ENCODE measurements around the gene MAP7. TPM values are rescaled to one million over a fixed set of nuclear protein-coding genes. Genes with fewer than 3 reads are reported as not detected.

The MAP7 gene
- total and polyA plus RNA-seq, 7 experiments from 2014 or later = 0.13 to 1.1 (median 0.17) TPM

DNA sequence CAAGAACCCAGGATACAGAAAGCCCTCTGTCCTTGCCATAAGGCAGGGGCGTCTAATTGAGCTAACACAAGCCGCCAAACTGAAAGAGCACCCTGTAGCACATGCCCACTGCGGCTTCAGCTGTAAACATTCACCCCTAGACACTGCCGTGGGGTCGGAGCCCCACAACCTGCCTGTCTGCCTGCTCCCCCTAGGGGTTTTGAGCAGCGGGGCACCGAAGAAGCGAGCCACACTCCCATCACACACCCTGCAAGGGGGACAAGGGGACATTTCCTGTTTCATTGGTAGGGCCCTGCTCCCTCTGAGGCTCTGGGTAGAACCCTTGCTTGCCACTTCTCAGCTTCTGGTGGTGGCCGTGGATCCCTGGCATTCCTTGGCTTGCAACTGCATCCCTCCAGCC, 215.4 kb downstream of the MAP7 start:
- H3K36me3 Mint-ChIP-seq = no peaks in the 10 kb centered on the region
- H3K4me1 Mint-ChIP-seq = no peaks in the 10 kb centered on the region
- intact Hi-C loops (cut with micrococcal nuclease) = no loop called here
- ChIA-PET POLR2A (no interaction called here), CTCF (interaction anchor here (0.6 kb wide), 1 partner anchor 9 kb away, joined by 5 read pairs; no protein-coding TSS in a partner anchor)
- H3K27me3 ChIP-seq (ENCODE audit: control insufficient read depth in 2 of 2, insufficient read depth in 2 of 2, low read length in 2 of 2) = no peaks in the 10 kb centered on the region
- no peak overlapping the region for H3K4me3 ChIP-seq (ENCODE audit: low read length)
- H3K27me3 Mint-ChIP-seq = peaks cover 0 to 3% (median 0%) of the 10 kb centered on the region in 5 donors
- ATAC-seq = no peak
- H3K27ac Mint-ChIP-seq = no peak overlapping the region
- H3K9me3 ChIP-seq (ENCODE audit: control insufficient read depth in 2 of 3, low read length in 3 of 3) = no peaks in the 10 kb centered on the region
- DNase-seq = no peak
- H3K36me3 ChIP-seq (ENCODE audit: control insufficient read depth in 2 of 3, insufficient read depth in 3 of 3, low read length in 3 of 3) = no peaks in the 10 kb centered on the region
- no peaks in the 10 kb centered on the region for H3K9me3 Mint-ChIP-seq
- no peak overlapping the region for H3K4me3 Mint-ChIP-seq
- H3K27ac ChIP-seq (ENCODE audit: low read depth, low read length) = no peak overlapping the region
- no peaks in the 10 kb centered on the region for H3K4me1 ChIP-seq (ENCODE audit: control insufficient read depth in 2 of 2, insufficient read depth in 2 of 2, low read length in 2 of 2)

DNA sequence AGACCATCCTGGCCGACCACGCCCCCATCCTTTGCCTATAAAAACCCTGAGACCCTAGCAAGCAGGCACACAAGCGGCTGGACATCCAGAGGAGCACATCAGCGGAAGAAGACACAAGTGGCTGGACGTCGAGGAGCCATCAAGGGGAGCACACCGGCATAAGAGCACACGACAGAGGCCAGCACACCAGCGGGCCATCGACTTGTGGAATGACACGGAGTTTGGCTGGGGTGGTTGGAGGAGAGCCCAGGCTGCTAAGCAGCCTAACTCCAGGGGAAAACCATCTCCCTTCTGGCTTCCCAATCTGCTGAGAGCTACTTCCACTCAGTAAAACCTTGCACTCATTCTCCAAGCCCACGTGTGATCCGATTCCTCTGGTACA, 215.8 kb downstream of the MAP7 start:
- Mint-ChIP-seq H3K27ac (no peak overlapping the region), H3K27me3 (peaks cover 0 to 3% (median 0%) of the 10 kb centered on the region in 5 donors), H3K9me3 (no peaks in the 10 kb centered on the region), H3K4me1 (no peaks in the 10 kb centered on the region), H3K36me3 (no peaks in the 10 kb centered on the region), H3K4me3 (no peak overlapping the region)
- DNase-seq (no peak), ATAC-seq (no peak)
- no peak overlapping the region for H3K4me3 ChIP-seq (ENCODE audit: low read length)
- ChIA-PET CTCF (interaction anchor here (0.6 kb wide), 1 partner anchor 9 kb away, joined by 5 read pairs; no protein-coding TSS in a partner anchor), POLR2A (no interaction called here)
- no peaks in the 10 kb centered on the region for H3K27me3 ChIP-seq (ENCODE audit: control insufficient read depth in 2 of 2, insufficient read depth in 2 of 2, low read length in 2 of 2)
- no peaks in the 10 kb centered on the region for H3K9me3 ChIP-seq (ENCODE audit: control insufficient read depth in 2 of 3, low read length in 3 of 3)
- H3K4me1 ChIP-seq (ENCODE audit: control insufficient read depth in 2 of 2, insufficient read depth in 2 of 2, low read length in 2 of 2) = no peaks in the 10 kb centered on the region
- no peaks in the 10 kb centered on the region for H3K36me3 ChIP-seq (ENCODE audit: control insufficient read depth in 2 of 3, insufficient read depth in 3 of 3, low read length in 3 of 3)
- intact Hi-C loops (cut with micrococcal nuclease) = no loop called here
- no peak overlapping the region for H3K27ac ChIP-seq (ENCODE audit: low read depth, low read length)

DNA sequence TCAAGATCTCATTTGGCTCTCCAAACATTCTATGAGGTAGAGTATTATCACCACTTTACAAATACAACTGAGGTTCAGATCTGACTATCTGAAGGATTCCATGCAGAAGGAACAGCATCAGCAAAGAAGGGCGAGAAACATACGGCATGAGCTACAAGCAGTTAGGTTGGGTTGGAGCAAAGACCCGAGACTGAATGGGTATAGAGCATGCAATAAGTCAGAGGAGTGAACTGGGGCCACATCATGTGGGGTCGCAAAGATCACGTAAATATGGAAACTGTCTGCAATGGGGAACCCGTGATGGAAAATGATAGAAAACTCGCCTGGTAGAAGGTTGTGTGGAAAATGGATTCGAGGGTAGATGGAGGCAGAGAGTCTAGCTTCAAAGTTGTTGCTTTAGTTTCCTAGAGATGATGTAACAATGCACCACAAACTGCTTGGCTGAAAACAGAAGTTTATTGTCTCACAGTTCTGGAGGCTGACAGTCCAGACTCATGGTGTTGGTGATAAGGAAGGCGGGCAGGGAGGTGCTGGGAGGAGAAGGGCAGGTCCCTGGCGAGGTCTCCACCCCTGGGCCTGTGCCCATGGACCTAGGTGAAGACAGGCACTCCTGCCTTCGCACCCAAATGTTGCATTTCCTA, 216.3 kb downstream of the MAP7 start:
- Mint-ChIP-seq H3K27ac (no peak overlapping the region), H3K27me3 (peaks cover 0 to 3% (median 0%) of the 10 kb centered on the region in 5 donors), H3K4me1 (no peaks in the 10 kb centered on the region), H3K36me3 (no peaks in the 10 kb centered on the region), H3K9me3 (no peaks in the 10 kb centered on the region), H3K4me3 (no peak overlapping the region)
- Histone ChIP-seq H3K36me3 (ENCODE audit: control insufficient read depth in 2 of 3, insufficient read depth in 3 of 3, low read length in 3 of 3) (no peaks in the 10 kb centered on the region), H3K4me3 (ENCODE audit: low read length) (no peak overlapping the region), H3K27me3 (ENCODE audit: control insufficient read depth in 2 of 2, insufficient read depth in 2 of 2, low read length in 2 of 2) (no peaks in the 10 kb centered on the region), H3K4me1 (ENCODE audit: control insufficient read depth in 2 of 2, insufficient read depth in 2 of 2, low read length in 2 of 2) (no peaks in the 10 kb centered on the region), H3K9me3 (ENCODE audit: control insufficient read depth in 2 of 3, low read length in 3 of 3) (no peaks in the 10 kb centered on the region), H3K27ac (ENCODE audit: low read depth, low read length) (no peak overlapping the region)
- intact Hi-C loops (cut with micrococcal nuclease) = no loop called here
- CTCF ChIA-PET = no interaction called here
- POLR2A ChIA-PET = no interaction called here
- no peak for DNase-seq
- ATAC-seq = no peak

DNA sequence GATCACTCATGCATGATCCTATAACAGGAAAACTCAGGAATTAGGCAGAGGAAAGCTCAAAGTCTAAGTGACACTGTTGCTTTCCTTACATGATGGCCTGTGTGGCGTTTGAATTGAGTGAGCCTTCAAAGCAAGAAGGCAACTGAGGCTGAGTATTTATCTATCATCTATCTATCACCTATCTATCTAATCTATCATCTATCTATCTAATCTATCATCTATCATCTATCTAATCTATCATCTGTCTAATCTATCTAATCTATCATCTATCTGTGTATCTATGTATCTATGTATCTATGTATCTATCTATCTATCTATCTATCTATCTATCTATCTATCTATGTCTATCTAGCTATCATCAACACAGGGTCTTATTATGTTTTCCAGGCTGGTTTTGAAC, 218.8 kb downstream of the MAP7 start:
- H3K9me3 Mint-ChIP-seq = no peaks in the 10 kb centered on the region
- no peak for ATAC-seq
- Histone ChIP-seq H3K9me3 (ENCODE audit: control insufficient read depth in 2 of 3, low read length in 3 of 3) (no peaks in the 10 kb centered on the region), H3K4me1 (ENCODE audit: control insufficient read depth in 2 of 2, insufficient read depth in 2 of 2, low read length in 2 of 2) (no peaks in the 10 kb centered on the region), H3K27ac (ENCODE audit: low read depth, low read length) (no peak overlapping the region), H3K4me3 (ENCODE audit: low read length) (no peak overlapping the region), H3K36me3 (ENCODE audit: control insufficient read depth in 2 of 3, insufficient read depth in 3 of 3, low read length in 3 of 3) (no peaks in the 10 kb centered on the region), H3K27me3 (ENCODE audit: control insufficient read depth in 2 of 2, insufficient read depth in 2 of 2, low read length in 2 of 2) (no peaks in the 10 kb centered on the region)
- H3K4me1 Mint-ChIP-seq = no peaks in the 10 kb centered on the region
- H3K27ac Mint-ChIP-seq = no peak overlapping the region
- H3K27me3 Mint-ChIP-seq = no peaks in the 10 kb centered on the region
- no peaks in the 10 kb centered on the region for H3K36me3 Mint-ChIP-seq
- intact Hi-C loops (cut with micrococcal nuclease) = no loop called here
- ChIA-PET CTCF (interaction anchor here (1.2 to 1.4 kb wide), 2 partner anchors 14 kb away, joined by 3 to 4 read pairs; no protein-coding TSS in a partner anchor), POLR2A (no interaction called here)
- no peak overlapping the region for H3K4me3 Mint-ChIP-seq
- DNase-seq = no peak

DNA sequence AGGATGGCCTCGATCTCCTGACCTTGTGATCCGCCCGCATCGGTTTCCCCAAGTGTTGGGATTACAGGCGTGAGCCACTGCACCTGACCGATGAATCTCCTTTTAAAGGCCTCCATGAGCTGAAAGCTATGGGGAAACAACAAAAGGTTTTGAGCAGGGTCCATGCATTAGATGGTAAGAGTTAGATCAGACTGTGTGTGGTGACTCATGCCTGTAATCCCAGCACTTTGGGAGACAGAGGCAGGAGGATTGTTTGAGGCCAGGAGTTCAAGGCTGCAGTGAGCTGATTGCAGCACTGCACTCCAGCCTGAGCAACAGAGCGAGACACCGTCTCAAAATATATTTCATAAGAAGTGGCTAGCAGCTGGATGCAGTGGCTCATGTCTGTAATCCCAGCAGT, 219.6 kb downstream of the MAP7 start:
- ATAC-seq (no peak), DNase-seq (no peak)
- ChIA-PET POLR2A (no interaction called here), CTCF (interaction anchor here (1.4 kb wide), 1 partner anchor 13 kb away, joined by 4 read pairs; no protein-coding TSS in a partner anchor)
- H3K36me3 Mint-ChIP-seq = no peaks in the 10 kb centered on the region
- H3K36me3 ChIP-seq (ENCODE audit: control insufficient read depth in 2 of 3, insufficient read depth in 3 of 3, low read length in 3 of 3) = no peaks in the 10 kb centered on the region
- H3K27ac Mint-ChIP-seq = no peak overlapping the region
- no peaks in the 10 kb centered on the region for H3K9me3 ChIP-seq (ENCODE audit: control insufficient read depth in 2 of 3, low read length in 3 of 3)
- no peaks in the 10 kb centered on the region for H3K27me3 ChIP-seq (ENCODE audit: control insufficient read depth in 2 of 2, insufficient read depth in 2 of 2, low read length in 2 of 2)
- no peak overlapping the region for H3K27ac ChIP-seq (ENCODE audit: low read depth, low read length)
- no peaks in the 10 kb centered on the region for H3K4me1 Mint-ChIP-seq
- H3K9me3 Mint-ChIP-seq = no peaks in the 10 kb centered on the region
- intact Hi-C loops (cut with micrococcal nuclease) = no loop called here
- H3K27me3 Mint-ChIP-seq = no peaks in the 10 kb centered on the region
- no peak overlapping the region for H3K4me3 ChIP-seq (ENCODE audit: low read length)
- H3K4me3 Mint-ChIP-seq = no peak overlapping the region
- H3K4me1 ChIP-seq (ENCODE audit: control insufficient read depth in 2 of 2, insufficient read depth in 2 of 2, low read length in 2 of 2) = no peaks in the 10 kb centered on the region

DNA sequence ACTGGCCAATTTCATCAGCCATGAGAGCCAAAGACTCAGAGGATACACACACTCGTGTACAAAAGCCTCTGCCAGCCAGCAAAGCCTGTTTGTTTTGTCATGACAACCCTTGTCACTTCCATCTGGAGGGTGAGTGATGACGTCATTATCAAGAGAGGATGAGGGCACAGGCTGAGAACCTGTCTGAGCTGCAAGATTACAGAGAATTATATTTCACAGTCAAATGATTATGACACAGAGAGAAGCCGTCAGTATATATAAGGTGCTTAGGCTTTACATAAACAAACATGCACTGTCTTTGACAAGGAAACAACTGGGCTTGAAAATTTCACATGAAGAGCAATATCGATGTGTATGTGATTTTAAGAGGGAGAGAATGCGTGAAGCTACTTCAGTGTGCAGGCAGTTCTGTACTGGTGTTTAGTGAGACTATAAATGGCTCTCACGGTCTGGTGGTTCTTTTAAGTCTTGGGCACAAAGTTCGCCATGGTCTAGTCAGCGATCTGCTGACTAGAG, 224.1 kb downstream of the MAP7 start:
- Mint-ChIP-seq H3K9me3 (no peaks in the 10 kb centered on the region), H3K4me1 (no peaks in the 10 kb centered on the region), H3K27ac (no peak overlapping the region), H3K4me3 (no peak overlapping the region), H3K36me3 (no peaks in the 10 kb centered on the region), H3K27me3 (peaks cover 0 to 2% (median 0%) of the 10 kb centered on the region in 5 donors)
- ChIA-PET POLR2A (no interaction called here), CTCF (interaction anchor here (1.0 kb wide), 1 partner anchor 8 kb away, joined by 3 read pairs; no protein-coding TSS in a partner anchor)
- no peaks in the 10 kb centered on the region for H3K27me3 ChIP-seq (ENCODE audit: control insufficient read depth in 2 of 2, insufficient read depth in 2 of 2, low read length in 2 of 2)
- H3K9me3 ChIP-seq (ENCODE audit: control insufficient read depth in 2 of 3, low read length in 3 of 3) = no peaks in the 10 kb centered on the region
- no peak overlapping the region for H3K27ac ChIP-seq (ENCODE audit: low read depth, low read length)
- intact Hi-C loops (cut with micrococcal nuclease) = no loop called here
- ATAC-seq = no peak
- H3K36me3 ChIP-seq (ENCODE audit: control insufficient read depth in 2 of 3, insufficient read depth in 3 of 3, low read length in 3 of 3) = no peaks in the 10 kb centered on the region
- DNase-seq = no peak
- H3K4me3 ChIP-seq (ENCODE audit: low read length) = no peak overlapping the region
- H3K4me1 ChIP-seq (ENCODE audit: control insufficient read depth in 2 of 2, insufficient read depth in 2 of 2, low read length in 2 of 2) = no peaks in the 10 kb centered on the region

DNA sequence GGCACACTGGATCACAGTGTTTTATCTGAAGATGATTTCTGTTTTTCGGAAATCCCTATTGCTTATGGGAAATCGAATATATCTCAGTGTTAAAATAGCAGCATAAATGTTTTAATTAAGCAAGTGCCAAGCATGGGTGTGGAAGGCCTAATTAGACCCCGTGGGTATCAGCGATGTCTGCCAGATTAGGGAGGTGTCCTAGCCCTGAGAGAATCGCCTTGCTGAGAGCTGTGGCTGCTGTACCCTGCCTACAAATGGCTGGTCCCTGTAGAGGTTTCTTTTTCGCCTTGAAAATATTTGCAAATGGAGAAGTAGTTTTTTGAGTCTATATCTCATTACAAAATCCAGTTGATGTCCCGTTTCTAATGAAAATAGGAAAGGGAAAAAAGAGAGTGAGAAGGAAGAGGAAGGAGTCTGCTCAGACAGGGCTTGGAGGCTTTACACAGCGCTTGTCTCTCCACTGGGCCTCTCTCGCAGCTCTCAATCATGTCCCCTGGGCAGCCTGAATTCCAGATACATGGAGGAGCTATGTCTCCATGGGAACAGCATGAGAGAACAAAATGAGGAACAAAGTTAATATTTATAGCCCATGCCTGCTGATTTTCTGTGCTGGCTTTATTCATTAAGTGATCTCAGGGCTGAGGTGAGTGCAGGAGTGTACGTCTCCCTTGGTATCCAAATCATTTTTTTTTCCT, 225.4 kb downstream of the MAP7 start:
- no peaks in the 10 kb centered on the region for H3K36me3 Mint-ChIP-seq
- H3K4me3 Mint-ChIP-seq = no peak overlapping the region
- no peak overlapping the region for H3K4me3 ChIP-seq (ENCODE audit: low read length)
- H3K9me3 Mint-ChIP-seq = no peaks in the 10 kb centered on the region
- H3K4me1 Mint-ChIP-seq = no peaks in the 10 kb centered on the region
- DNase-seq (no peak), ATAC-seq (no peak)
- no peaks in the 10 kb centered on the region for H3K27me3 ChIP-seq (ENCODE audit: control insufficient read depth in 2 of 2, insufficient read depth in 2 of 2, low read length in 2 of 2)
- CTCF ChIA-PET = no interaction called here
- H3K27me3 Mint-ChIP-seq = peaks cover 0 to 8% (median 0%) of the 10 kb centered on the region in 5 donors
- H3K27ac ChIP-seq (ENCODE audit: low read depth, low read length) = no peak overlapping the region
- no peaks in the 10 kb centered on the region for H3K9me3 ChIP-seq (ENCODE audit: control insufficient read depth in 2 of 3, low read length in 3 of 3)
- POLR2A ChIA-PET = no interaction called here
- H3K4me1 ChIP-seq (ENCODE audit: control insufficient read depth in 2 of 2, insufficient read depth in 2 of 2, low read length in 2 of 2) = no peaks in the 10 kb centered on the region
- intact Hi-C loops (cut with micrococcal nuclease) = no loop called here
- H3K36me3 ChIP-seq (ENCODE audit: control insufficient read depth in 2 of 3, insufficient read depth in 3 of 3, low read length in 3 of 3) = no peaks in the 10 kb centered on the region
- no peak overlapping the region for H3K27ac Mint-ChIP-seq
